OCI-LY7 (cell line): Measurements from ENCODE around the gene MAP3K6.

Experiments
- CTCF ChIP-seq: fragments of 200-600 bp; sonication (generic); conservative IDR thresholded peaks from 2 replicates; pipeline ENCODE4 v1.5.1; 2014; ENCODE audit warnings: mild to moderate bottlenecking, antibody characterized with exemption, low read length, moderate library complexity, mixed read lengths
- EZH2phosphoT487 ChIP-seq: fragments of 200-600 bp; sonication (generic); IDR thresholded peaks from 2 replicates; pipeline ENCODE4 v1.6.1; 2018; ENCODE audit warnings: low read depth, borderline replicate concordance, mild to moderate bottlenecking, mixed run types, antibody characterized with exemption, low read length, moderate library complexity, mixed read lengths

GRCh38 chr1:27372022-27372807, 5.5 kb upstream of the MAP3K6 start:
- no peak for TF ChIP-seq CTCF
- no peak for TF ChIP-seq EZH2phosphoT487
